ENCODE measurements around the gene PTMS. TPM values are rescaled to one million over a fixed set of nuclear protein-coding genes. Genes with fewer than 3 reads are reported as not detected.
A peak's percentile ranks its signal among the peaks of the same experiment; 100 is the strongest.

The PTMS gene
- total RNA-seq, 2 donors from 2014 or later = 164 to 189 TPM

DNA sequence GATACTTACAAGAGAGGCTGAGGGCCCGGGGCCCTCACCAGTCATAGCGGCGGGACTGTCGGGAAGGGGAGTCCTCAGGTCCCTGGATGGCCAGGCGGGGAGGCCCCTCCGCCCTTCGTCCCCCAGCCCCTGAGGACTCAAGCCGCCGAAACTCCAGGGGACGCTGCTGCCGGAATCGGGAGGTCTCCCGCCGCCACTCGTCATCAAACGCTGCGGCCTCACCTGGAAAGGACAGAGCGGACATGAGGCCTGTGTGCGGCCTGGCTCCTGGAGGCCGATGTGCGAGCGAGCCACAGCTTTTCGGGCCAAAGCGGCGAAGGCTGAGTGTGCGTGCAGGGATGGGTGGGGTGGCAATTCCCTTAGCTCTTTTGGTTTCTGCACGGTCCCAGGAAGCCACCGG, 17.4 kb upstream of the PTMS start:
- intact Hi-C loops (cut with DNase I) = no loop called here
- no peak for ATAC-seq
- no peak for DNase-seq

DNA sequence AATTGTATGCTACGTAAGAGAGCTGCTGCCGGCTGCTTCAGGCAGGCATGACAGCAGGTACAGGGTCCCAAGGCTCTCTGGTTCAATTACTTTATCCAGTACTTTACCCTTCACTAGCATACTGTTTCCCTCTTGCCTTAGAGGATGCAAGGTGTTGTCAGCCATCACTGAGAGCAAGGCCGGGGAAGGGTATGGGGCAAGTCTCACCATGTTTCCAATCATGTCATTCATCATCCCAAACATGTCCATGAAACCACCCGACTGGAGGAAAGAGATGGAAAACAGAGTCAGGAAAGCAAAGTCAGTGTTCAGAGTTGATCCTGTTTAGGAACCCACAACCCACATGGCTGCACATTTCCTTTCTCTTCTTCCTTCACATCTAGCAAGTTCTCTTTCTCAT, 15.7 kb upstream of the PTMS start:
- no peak for DNase-seq
- ATAC-seq = no peak
- intact Hi-C loops (cut with DNase I) = loop anchor here (5.0 to 10.0 kb wide), 2 partner anchors 74 to 77 kb away; partner anchors contain the start of genes P3H3 (in 2 of the 2) and GPR162 (in 1 of the 2)

DNA sequence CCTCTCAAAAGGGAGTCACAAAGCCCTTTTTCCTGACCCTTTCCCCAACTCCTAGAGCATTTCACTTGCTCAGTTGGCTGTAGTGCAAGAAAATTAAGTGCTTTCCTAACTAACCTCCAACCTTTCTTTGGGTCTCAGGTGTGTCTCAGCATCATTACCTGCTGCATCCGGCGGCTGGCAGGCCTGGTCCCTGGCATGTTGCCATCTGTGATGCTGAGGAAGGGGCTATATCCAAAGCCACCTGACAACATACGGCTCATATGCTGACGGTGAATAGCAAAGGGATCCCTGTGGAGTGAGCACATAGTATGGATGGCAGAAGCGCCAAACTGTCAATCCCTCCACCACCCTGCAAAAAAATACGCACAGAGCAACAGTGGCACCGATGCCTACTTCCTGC, 14.4 kb upstream of the PTMS start:
- DNase-seq (no peak), ATAC-seq (no peak)
- intact Hi-C loops (cut with DNase I) = loop anchor here (5.0 to 10.0 kb wide), 2 partner anchors 73 to 76 kb away; partner anchors contain the start of genes P3H3 (in 2 of the 2) and GPR162 (in 1 of the 2)

- intact Hi-C loops (cut with DNase I) = loop anchor here (5.0 to 10.0 kb wide), 2 partner anchors 72 to 75 kb away; partner anchors contain the start of genes P3H3 (in 2 of the 2) and GPR162 (in 1 of the 2)
- DNase-seq (peak; percentile 64), ATAC-seq (no peak)
These were observed 13.8 kb upstream of the PTMS start for GRCh38 chr12:6752167-6752920.

GRCh38 chr12:6752921-6753771, 13.0 kb upstream of the PTMS start, which contains the start of gene MLF2:
Gene MLF2, minus strand, starts transcription at chr12:6753141. Its CDS starts 807 bp downstream, at chr12:6752334.
- intact Hi-C loops (cut with DNase I) = loop anchor here (1.0 to 10.0 kb wide), 3 partner anchors 26 to 74 kb away; partner anchors contain the start of genes P3H3 (in 2 of the 2) and GPR162 (in 1 of the 2)
- peak; percentile 99 for DNase-seq
- peak; percentile 95 to 96 for ATAC-seq

DNA sequence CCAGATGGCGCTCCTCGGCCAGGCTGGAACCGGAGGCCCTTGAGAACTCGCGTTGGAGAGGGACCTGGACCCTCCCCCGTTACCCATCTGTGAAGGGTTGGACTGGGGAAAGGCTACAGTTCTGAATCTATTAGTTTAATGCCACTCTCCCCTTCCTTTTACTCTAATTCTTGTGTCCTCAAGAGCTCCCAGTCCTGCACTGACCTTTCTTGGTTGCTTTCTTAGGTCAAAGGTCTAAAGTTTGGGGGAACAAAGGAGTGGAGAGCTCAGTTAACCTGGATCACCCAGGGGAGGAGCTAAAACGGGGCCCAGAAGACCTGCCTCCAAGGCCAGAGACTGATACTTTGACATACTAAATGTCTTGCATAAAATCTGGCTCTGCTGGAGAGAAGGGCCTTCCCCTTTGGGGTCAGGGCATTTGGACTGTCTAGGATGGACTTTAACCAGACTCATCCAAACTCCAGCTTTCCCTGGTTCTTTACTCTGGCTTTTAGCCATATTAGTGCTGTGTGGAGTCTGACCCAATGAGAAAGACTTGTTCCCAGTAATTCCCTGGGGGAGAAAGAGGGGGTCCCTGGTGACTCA, 12.3 kb upstream of the PTMS start:
- ATAC-seq (no peak), DNase-seq (no peak)

GRCh38 chr12:6754411-6754810, 11.8 kb upstream of the PTMS start:
- intact Hi-C loops (cut with DNase I) = loop anchor here (5.0 to 10.0 kb wide), 2 partner anchors 70 to 73 kb away; partner anchors contain the start of genes P3H3 (in 2 of the 2) and GPR162 (in 1 of the 2)
- ATAC-seq (no peak), DNase-seq (no peak)

More for the DNA sequence above, 12.3 kb upstream of the PTMS start:
- intact Hi-C loops (cut with DNase I) = loop anchor here (1.0 to 10.0 kb wide), 3 partner anchors 25 to 73 kb away; partner anchors contain the start of genes P3H3 (in 2 of the 2) and GPR162 (in 1 of the 2)

DNA sequence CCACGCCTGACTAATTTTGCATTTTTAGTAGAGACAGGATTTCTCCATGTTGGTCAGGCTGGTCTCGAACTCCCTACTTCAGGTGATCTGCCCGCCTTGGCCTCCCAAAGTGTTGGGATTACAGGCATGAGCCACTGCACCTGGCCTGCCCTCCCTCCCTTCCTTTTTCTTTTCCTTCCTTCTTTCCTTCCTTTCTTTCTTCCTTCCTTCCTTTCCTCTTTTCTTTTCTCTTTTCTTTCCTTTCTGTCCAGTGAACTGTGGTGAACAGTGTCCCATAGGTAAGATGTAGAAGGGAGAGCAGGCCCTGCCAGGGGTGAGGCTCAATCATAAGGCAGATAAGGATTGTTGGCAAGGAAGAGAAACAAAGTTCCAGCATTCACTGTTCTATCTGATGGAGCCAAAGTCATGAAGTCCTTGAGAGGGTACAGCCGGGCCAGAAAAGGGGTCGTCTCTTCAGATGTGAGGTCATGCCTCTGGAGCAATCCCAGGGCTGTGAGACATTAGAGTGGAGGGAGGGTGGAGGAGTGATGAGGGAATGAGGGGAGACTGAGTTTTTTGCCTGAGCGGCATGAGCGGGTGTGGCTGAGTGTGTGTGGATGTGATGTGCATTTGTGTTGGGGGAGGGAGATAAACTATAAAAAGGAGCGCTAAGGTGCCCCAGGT, 9.0 kb upstream of the PTMS start:
- ATAC-seq = no peak
- no peak for DNase-seq
- intact Hi-C loops (cut with DNase I) = loop anchor here in 1 of 2 donors (10.0 kb wide), 1 partner anchor 68 kb away; the partner anchor contains the start of genes GPR162 and P3H3

GRCh38 chr12:6758506-6759095, 7.6 kb upstream of the PTMS start:
- intact Hi-C loops (cut with DNase I) = loop anchor here in 1 of 2 donors (10.0 kb wide), 1 partner anchor 66 kb away; the partner anchor contains the start of genes GPR162 and P3H3
- DNase-seq (no peak), ATAC-seq (no peak)

- no peak for DNase-seq
- ATAC-seq = no peak
- intact Hi-C loops (cut with DNase I) = loop anchor here in 1 of 2 donors (10.0 kb wide), 1 partner anchor 65 kb away; the partner anchor contains the start of genes GPR162 and P3H3
These were observed 6.4 kb upstream of the PTMS start for GRCh38 chr12:6759741-6760140.

- intact Hi-C loops (cut with DNase I) = no loop called here
- ATAC-seq (no peak), DNase-seq (no peak)
These were observed 2.8 kb upstream of the PTMS start for GRCh38 chr12:6763380-6763779.

GRCh38 chr12:6764011-6764828, 1.9 kb upstream of the PTMS start:
- intact Hi-C loops (cut with DNase I) = no loop called here
- peak; percentile 85 to 88 for ATAC-seq
- DNase-seq = peak; percentile 94

DNA sequence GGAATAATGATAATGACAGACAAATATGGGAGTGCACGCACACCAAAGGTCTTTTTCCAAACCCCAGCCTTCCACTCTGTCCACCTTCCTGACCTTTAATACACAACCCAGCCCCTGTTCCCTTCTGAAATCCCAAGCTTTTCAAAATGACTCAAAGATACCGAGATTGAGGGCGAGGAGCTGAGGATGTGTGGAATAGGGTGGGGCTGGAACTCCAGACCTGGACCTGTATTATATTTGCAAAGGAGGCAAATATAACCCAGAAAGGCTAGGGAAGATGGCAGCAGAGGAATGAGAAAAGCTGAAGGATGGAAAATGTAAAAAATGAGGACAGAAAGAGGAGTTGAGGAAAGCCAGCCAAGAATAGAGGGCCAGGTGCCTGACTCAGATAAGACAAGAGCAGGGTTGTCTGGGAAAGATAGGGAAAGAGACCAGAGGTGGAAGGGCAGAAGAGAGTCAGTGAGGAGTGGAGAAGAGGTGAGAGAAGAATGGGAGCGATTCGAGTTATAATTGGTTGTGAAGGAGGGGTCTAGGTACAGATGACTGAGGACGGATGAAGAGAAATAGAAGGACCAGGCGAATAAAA, 1.0 kb upstream of the PTMS start:
- DNase-seq (no peak), ATAC-seq (no peak)
- intact Hi-C loops (cut with DNase I) = no loop called here

DNA sequence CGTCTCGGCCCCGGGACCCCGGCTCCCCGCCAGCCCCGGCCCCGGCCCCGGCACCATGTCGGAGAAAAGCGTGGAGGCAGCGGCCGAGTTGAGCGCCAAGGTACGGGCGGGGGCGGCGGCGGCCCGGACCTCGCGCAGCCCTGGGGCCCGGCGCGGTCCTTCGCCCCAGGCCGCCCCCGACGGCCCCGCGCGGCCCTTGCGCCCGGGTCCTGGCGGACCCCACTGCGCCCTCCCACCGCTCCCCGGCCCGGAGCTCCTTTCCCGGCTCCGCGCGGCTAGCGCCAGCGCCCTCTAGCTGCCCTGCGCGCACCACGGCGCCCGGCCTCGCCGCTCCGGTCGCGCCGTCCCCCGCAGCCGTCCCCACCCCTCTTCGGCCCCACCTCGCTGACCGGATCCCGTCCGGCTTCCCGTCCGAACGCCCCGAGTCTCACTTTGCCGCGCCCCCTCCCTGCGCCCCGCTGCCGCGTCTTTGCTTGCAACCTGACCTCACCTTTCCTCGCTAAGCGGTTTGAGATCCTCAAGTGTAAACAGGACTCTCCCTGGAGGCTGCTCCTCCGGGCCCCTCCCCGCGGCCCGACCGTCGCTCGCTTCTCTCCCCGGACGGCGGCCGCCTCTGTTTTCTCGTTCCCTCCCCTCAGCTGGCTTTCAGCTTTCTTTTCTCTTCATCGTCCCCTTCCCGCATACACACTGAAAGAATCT, 637 bp downstream of the PTMS start:
- peak; percentile 44 to 73 for ATAC-seq
- intact Hi-C loops (cut with DNase I) = no loop called here
- DNase-seq = peak; percentile 86

- no peak for DNase-seq
- no peak for ATAC-seq
These were observed 1.5 kb downstream of the PTMS start for GRCh38 chr12:6767353-6768319.

More at GRCh38 chr12:6767353-6768319, 1.5 kb downstream of the PTMS start:
- intact Hi-C loops (cut with DNase I) = no loop called here

Measured in left cardiac atrium (tissue), 4 donors.